Right hindlimb (tissue), 1 donor: ENCODE measurements around the gene ERCC4.

Source experiments
- DNase-seq: peaks from one replicate; pipeline ENCODE4 v3.0.0-alpha.2; 2018

Gene ERCC4

DNA sequence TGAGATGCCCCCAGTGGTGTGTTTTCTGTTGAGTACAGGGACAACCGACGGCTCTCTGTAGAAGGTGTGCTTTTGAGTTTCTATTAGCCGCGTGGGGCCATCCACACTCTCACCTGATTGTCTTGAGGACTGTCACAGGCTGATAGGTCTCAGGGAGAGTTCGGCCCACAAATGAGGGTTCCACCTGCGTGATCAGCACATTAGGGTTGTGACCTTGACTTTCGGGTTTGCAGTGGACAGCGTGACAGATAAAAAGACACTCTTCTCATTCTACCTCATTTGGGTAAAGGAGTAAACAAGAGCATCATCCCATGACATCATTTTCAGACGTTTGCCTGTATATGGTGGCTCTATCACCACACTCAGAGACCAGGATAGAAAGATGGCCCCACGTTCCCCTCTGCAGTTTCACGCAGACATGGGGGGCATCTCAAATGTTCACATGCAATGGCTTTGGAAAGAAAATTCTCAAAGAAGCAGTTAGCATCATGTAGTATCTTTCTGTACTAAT is 76.9 kb downstream of the ERCC4 start:
- no peak for DNase-seq

DNA sequence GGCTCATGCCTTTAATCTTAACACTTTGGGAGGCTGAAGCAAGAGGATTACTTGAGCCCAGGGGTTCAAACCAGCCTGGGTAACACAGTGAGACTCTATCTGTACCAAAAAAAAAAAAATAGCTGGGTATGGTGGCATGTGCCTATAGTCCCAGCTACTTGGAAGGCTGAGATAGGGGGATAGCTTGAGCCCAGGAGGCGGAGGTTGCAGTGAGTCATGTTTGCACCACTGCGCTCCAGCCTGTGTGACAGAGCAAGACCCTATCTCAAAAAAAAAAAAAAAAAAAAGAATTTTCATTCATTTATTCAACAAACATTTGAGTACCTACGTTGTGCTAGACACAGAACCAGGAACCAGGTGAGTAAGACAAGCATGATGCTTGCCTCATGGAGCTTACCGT is 77.6 kb downstream of the ERCC4 start:
- DNase-seq: no peak

DNA sequence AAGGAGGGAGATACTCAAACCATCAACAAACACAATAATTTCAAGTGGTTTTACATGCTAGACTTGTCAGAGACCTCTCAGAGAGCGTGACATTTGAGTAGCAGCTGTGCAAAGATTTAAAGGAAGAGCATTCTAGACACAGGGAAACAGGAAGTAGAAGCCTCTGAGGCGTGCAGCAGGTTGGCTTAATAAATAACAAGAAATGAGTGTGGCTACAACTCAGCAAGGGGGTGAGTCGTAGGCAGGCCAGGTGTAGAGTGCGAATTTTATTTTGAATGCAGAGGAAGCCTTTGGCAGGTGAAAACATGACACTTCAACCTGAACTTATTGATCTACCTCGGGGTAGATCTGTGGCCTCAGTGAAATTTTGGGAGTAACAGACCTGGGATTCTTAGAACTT is 78.0 kb downstream of the ERCC4 start:
- DNase-seq: no peak

GRCh38 chr16:13999071-13999894 is 79.3 kb downstream of the ERCC4 start:
- no peak for DNase-seq

DNA sequence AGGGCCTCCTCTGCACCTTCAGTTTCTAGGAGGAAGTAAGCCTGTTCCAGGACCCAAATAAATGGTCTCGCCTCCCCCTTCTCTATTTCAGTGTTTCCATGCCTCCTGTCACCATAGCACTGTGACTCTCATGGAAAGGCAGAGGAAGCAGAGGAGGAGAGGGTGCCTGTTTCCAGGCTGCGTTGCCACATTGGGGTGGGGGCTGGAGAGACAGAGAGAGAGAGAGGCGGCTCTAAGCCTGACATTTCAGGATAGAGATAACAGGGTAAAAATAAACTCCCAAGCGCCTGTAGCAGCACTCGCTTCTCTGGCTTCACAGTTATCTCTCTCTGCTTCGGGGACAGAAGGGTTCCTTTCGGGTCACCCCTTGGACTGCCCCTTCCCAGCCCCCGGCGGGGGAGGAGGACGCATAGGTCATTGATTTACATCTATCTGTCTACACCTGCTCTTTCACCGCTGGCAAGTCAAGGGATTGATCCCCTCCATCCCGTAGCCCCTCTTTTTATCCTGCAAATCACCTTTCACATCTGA is 80.0 kb downstream of the ERCC4 start:
- no peak for DNase-seq

DNA sequence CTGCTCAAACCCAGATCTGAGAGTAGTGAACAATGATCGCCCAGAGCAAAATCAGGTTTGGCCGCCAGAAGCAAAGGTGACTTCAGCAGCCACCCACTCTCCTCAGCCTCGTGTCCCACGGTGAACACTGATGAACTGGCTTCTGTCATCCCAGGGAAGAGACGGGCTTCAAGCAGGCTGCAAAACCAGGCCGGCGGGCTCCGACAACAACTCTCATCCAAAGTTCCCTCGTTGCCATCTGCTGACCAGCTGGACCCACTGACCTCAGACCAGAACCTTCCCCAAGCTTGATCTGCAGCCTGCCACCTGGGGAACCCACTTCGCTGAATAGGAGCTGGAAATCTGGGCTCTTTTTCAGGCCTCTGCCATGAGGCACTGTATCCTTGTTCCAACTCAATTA is 81.6 kb downstream of the ERCC4 start:
- no peak for DNase-seq
